Mucosa of descending colon (tissue), 3 donors: ENCODE results near the gene TCF20. TPM values are rescaled to one million over a fixed set of nuclear protein-coding genes. Genes with fewer than 3 reads are reported as not detected.

Source experiments
- ATAC-seq: fragments of 200-7000 bp; cut with Tn5 transposase; one replicate; pipeline ENCODE4 v1.9.1; 2020; ENCODE audit warnings: mild to moderate bottlenecking, moderate library complexity
- DNase-seq, 3 donors: peaks; one replicate each; pipeline ENCODE4 v3.0.0-alpha.2; 2020
- H3K36me3 ChIP-seq: fragments of 200-600 bp; one replicate; pipeline ENCODE4 v1.8.0; 2021; ENCODE audit warnings: low read depth, mild to moderate bottlenecking
- H3K4me1 ChIP-seq: fragments of 200-600 bp; one replicate; pipeline ENCODE4 v1.8.0; 2021; ENCODE audit warnings: low read depth, mild to moderate bottlenecking
- H3K4me3 ChIP-seq: fragments of 200-600 bp; one replicate; pipeline ENCODE4 v1.8.0; 2021; ENCODE audit warnings: mild to moderate bottlenecking
- H3K9me3 ChIP-seq: fragments of 200-600 bp; one replicate; pipeline ENCODE4 v1.8.0; 2021; ENCODE audit warnings: mild to moderate bottlenecking
- CTCF ChIP-seq: fragments of 200-600 bp; IDR thresholded peaks from one replicate; pipeline ENCODE4 v1.8.0; 2022; ENCODE audit warnings: antibody characterized with exemption, mild to moderate bottlenecking
- intact Hi-C, 2 donors: fragments of 100-400 bp; cut with DNase I in 1 of 2; cut with micrococcal nuclease in 1 of 2; formaldehyde crosslinking; loops; one replicate each; pipeline versions ENCODE4 v1.11.0 to v1.11.1; 2022; cut with DNase I, micrococcal nuclease
- total RNA-seq, 3 donors: library from RNA; stranded (reverse); fragmentation: NEBNext Ultra II Directional in 2 of 3; extraction: Animal tissue kit (Norgen Biotek cat#: 25700) in 2 of 3; gene quantifications; one replicate each; pipeline versions ENCODE4 v1.2.1 to v1.2.4, GENCODE V29; 2021 to 2023
- donor health status: DM: no; HTN: no; CAD: no; lungs with moderate emphysema.
- donor health status: DM: no; HTN: no; CAD: no.
- donor health status: DM: no; HTN: yes; CAD: no.

Gene TCF20
- total RNA-seq, 3 donors from 2014 or later = 50.6 to 62.8 (median 58.2) TPM

- no peak for DNase-seq
- Histone ChIP-seq H3K4me3 (no peak overlapping the region), H3K4me1 (no peaks in the 10 kb centered on the region), H3K36me3 (no peaks in the 10 kb centered on the region), H3K9me3 (peaks cover 8% of the 10 kb centered on the region)
- no peak for ATAC-seq
- no peak for TF ChIP-seq CTCF
- intact Hi-C loops = no loop called here
Observed at GRCh38 chr22:42236848-42237247, 33.6 kb downstream of the TCF20 start.

- Histone ChIP-seq H3K36me3 (no peaks in the 10 kb centered on the region), H3K4me1 (no peaks in the 10 kb centered on the region), H3K4me3 (no peak overlapping the region), H3K9me3 (peaks cover 8% of the 10 kb centered on the region)
- no peak for TF ChIP-seq CTCF
- ATAC-seq (no peak), DNase-seq (no peak)
- intact Hi-C loops = no loop called here
Observed at GRCh38 chr22:42236268-42236667, 34.2 kb downstream of the TCF20 start.

- ATAC-seq = no peak
- peaks cover 8% of the 10 kb centered on the region for H3K9me3 ChIP-seq
- H3K4me1 ChIP-seq = peaks cover 6% of the 10 kb centered on the region
- DNase-seq = no peak
- TF ChIP-seq CTCF = no peak
- intact Hi-C loops = no loop called here
- H3K36me3 ChIP-seq = no peaks in the 10 kb centered on the region
- no peak overlapping the region for H3K4me3 ChIP-seq
Observed at GRCh38 chr22:42233879-42234278, 36.6 kb downstream of the TCF20 start.

- ATAC-seq = peak; percentile 85
Observed at GRCh38 chr22:42231929-42232328, 38.5 kb downstream of the TCF20 start.

GRCh38 chr22:42229455-42230149, 40.9 kb downstream of the TCF20 start:
- Histone ChIP-seq H3K36me3 (no peaks in the 10 kb centered on the region), H3K4me3 (no peak overlapping the region), H3K4me1 (peaks cover 6% of the 10 kb centered on the region), H3K9me3 (no peaks in the 10 kb centered on the region)
- TF ChIP-seq CTCF = no peak
- ATAC-seq = no peak
- intact Hi-C loops = no loop called here
- no peak for DNase-seq

More at GRCh38 chr22:42231929-42232328, 38.5 kb downstream of the TCF20 start:
- Histone ChIP-seq H3K36me3 (no peaks in the 10 kb centered on the region), H3K4me1 (peaks cover 6% of the 10 kb centered on the region), H3K4me3 (no peak overlapping the region), H3K9me3 (no peaks in the 10 kb centered on the region)
- no peak for DNase-seq
- TF ChIP-seq CTCF = no peak
- intact Hi-C loops = no loop called here
